Activated CD4-positive, alpha-beta T cell treated with anti-CD3 and anti-CD28 coated beads, Interleukin-2, Interleukin-6, amounts not matched to agents 100 ng/mL and 50 ng/mL, durations not matched to agents 16 hours and 8 hours (primary cell): ENCODE measurements around the gene PHYH.
"Not testable (repeated sequence)": the region's sequence is repeated elsewhere in the genome, so short reads cannot be mapped to it uniquely, and the experiment has no call there.

Experiments
- DNase-seq: peaks from one replicate; pipeline ENCODE4 v3.0.0-alpha.2; 2020

The PHYH gene

DNA sequence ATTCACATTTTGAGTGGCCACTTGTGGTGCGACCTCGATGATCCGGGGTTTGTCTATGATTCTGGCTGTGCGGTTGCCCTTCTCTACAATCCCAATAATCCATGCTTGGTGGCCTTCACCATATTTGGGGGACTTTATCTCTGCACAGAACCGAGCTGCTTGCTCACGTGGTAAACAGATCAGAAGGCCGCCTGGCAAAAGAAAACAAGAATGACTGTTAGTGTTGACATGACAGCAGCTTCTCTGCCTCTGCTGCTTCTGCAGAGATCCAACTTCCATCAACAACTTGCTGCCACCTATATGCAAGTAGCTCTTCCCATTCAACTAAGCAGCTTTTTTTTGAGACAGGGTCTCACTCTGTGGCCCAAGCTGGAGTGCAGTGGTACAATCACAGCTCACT, 19.3 kb upstream of the PHYH start:
- DNase-seq = no peak

DNA sequence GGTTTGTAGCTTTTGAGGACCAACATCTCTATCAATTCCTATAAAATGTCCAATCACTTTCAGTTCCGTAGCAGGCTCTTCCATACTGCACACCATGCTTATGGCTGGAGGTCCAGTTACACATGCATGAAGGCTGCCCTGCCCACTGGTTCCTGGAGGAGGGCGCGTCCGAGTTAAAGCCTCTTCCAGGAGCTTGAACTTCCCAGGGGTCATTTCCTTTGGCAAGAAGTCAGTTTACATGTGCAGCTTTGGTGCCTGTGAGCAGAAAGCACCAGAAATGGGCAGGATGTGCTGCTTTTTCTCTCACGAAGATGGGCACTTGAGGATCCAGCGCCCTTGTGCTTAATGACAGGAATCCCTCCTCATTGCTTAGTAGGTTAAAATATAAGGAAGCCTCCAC, 17.6 kb upstream of the PHYH start:
- DNase-seq = no peak

DNA sequence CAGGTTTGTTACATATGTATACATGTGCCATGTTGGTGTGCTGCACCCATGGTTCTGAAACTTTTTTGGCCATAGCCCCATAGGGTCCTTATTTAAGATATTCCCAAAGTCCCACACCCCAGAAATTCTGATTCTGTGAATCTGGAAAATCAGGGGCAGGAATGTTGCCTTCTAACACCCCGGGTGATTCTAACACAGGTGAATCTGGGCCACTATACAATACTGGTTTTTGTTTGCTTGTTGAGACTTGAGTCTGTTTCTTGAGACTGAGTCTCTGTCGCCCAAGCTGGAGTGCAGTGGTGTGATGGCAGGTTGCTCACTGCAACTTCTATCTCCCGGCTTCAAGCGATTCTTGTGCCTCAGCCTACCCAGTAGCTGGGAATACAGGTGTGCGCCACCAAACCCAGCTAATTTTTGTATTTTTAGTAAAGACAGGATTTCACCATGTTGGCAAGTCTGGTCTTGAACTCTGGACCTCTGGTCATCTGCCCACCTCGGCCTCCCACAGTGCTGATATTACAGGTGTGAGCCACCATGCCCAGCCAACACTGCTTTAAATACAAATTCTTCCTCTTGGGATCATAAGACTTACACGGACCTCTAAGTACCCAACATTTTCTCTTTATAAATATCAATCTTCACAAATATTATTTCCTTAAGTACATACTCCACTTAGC, 16.9 kb upstream of the PHYH start:
- no peak for DNase-seq

DNA sequence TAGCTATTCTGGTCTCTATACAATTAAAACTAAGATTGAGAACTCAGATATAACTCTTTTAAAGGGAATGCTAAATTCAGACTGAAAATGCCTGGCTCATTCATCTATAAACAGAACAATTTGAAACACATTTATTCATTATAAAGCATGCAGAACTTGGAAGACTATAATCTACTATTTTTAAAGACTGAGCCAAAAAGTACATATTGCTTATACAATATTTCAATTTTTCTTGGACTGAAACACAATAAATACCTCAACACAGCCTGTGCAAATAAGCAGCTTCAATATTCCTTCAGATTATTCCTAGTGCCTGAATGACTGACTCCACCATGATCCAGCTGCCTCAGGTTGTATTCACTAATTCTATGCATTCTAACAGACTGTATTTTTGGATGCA, 15.5 kb upstream of the PHYH start:
- no peak for DNase-seq

DNA sequence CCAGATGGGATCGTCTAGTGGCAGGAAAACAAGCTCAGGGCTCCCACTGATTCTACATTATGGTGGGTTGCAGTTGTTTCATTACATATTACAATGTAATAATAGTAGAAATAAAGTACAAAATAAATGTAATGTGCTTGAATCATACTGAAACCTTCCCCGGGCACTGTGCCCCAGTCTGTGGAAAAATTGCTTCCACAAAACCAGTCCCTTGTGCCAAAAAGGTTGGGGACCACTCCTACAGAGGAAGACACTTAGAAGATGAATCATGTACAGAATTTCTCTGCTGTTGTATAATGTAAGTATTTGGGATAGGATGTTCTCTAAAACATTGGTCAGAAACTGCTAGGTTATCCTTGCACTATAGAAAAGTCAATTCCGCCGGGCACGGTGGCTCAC, 11.3 kb upstream of the PHYH start:
- DNase-seq = no peak

DNA sequence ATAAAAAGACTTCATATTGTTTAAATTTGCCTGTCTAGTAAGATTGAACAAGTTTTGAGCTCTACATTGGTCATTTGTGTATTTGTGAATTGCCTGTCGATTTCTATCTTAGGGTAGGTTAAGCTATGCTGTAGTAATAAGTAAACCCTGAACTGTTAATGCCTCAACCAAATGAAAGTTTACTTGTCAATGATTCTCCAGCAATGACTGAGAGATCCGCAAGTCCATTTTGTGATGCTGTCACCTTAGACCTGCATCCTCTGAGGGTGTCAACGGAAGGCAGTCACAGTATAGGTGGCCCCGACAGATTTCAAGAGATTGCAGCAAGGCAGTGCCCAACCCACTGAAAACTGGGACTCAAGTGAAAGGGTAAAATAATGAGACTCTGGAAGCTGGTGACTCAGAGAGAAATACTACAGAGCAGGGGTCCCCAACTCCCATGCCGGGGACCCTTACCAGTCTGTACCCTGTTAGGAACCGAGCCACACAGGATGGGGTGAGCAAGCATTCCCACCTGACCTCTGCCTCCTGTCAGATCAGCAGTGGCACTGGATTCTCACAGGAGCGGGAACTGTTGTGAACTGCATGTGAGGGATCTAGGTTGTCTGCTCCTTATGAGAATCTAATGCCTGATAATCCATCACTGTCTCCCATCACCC, 10.8 kb upstream of the PHYH start:
- DNase-seq = no peak

DNA sequence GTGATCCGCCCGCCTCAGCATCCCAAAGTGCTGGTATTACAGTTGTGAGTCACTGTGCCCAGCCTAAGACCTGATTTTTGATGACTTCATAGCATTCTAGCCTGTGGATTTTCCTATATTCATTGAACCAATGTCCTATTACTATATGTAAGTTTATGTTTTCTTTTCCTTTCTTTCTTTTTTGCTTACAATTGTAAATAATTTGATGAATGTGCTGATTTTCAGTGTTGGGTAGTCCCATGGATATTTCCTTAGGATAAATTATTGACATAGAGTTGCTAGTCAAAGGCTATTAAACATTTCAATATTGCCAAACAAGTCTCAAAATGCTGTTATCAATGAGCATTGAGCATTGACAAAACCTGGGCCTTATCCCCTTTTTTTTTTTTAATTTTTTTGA, 9.9 kb upstream of the PHYH start:
- no peak for DNase-seq

DNA sequence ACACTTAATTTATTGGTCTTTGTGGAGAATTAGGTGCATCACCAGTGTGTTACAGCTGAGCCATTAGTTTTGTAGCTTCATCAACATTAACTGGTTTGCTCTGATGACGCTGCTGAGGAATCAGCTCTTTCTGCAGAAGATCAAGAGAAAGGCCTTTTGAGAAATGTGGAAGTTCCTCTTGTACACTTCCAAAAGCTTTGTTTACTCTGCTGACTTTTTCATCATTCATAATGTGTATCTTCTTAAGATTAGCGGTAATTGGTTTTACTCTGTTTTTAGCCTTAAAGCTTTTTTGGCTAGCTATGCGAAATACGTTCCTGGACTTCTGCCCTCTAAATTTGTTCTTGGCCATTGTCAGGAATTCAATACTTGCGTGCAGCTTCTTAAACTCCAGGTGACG, 8.2 kb upstream of the PHYH start:
- no peak for DNase-seq

DNA sequence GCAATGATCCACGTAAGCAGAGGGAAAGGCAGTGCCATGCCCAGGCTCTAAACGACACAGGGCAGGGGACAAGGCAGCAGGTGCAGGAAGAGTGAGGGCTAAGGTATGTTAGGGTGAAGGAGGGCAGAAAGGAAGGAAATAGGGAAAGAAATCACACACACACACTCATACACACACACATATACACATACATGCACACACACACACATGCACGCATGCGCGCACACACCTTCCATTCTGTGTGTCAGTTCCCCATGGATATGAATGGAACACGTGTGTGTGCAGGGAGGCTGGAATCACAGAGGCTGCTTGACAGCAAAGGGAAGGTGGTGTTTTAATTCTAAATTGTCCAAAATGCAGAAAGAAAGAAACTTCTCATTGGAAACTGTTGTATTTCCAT, 6.2 kb upstream of the PHYH start:
- DNase-seq = no peak

DNA sequence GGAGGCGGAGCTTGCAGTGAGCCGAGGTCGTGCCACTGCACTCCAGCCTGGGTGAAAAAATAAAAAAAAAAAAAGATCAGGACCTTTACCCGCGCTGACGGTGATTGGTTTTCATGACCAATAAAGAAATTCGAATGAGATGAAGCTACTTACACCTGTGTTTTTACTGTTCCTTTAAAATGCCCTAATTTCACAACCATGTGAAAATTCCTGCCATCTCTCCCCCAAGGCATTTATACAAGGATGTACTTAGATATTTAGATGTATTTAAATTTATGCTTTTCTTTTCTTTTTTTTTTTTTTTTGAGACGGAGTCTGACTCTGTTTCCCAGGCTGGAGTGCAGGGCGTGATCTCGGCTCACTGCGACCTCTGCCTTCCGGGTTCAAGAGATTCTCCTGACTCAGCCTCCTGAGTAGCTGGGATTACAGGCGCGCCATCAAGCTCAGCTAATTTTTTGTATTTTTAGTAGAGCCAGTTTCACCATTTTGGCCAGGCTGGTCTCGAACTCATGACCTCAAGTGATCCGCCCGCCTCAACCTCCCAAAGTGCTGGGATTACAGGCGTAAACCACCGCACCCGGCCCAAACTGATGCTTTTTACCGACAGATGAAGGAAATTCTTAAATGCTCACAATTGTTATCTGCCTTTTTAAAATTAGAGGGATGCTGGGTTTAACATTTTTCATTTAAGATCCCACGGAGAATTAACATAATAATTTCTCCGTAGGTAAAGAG, 3.1 kb upstream of the PHYH start:
- DNase-seq = no peak

DNA sequence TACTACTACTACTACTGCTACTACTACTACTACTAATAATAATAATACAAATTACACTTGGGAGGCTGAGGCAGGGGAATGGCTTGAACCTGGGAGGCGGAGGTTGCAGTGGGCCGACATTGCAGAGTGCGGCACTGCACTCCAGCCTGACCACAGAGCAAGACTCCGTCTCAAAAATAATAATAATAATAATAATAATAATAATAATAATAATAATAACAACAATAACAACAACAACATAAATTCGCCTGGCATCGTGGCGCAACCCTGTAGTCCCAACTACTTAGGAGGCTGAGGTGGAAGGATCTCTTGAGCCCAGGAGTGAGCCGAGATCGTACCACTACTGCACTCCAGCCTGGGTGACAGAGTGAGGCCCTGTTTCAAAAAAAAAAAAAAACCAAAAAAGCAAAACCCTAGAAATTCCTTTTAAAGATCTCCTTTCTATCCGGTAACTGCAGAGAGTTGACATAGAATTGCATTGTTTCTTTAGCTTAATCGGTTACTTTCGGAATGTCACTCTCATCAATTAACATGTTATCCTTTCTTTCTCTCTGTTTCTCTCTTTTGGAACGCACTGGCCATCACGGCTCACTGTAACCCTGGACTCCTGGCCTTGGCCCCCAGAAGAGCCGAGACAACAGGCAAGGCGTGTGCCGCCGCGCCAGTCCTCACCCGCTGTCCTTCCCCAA, 972 bp downstream of the PHYH start:
- DNase-seq = no peak

DNA sequence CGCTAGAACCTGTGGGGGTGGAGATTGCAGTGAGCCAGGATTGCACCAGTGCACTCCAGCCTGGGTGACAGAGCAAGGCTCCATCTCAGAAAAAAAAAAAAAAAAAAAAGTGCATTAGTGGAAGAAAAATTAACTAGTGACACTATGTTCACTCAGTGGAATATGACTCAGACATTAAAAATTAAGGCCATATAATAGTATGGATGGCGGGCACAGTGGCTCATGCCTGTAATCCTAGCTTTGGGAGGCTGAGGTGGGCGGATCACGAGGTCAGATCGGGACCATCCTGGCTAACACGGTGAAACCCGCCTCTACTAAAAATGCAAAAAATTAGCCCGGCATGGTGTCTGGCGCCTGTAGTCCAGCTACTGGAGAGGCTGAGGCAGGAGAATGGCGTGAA, 3.4 kb downstream of the PHYH start:
- no peak for DNase-seq

DNA sequence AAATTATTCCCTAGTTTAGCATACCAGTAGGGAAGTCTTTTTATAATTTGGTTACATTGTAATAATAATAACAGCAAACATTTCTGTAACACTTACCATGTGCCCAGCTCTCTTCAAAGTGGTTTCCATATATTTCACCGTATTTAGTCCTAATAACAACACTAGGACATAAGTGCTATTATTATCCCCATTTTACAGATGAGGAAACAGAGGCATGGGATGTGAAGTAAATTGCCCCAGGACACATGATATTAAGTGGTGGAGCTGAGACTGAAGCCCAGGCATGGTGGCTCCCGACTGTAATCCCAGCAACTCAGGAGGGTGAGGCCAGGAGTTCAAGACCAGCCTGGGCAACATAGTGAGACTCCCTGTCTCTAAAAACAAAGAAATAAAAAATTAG, 5.1 kb downstream of the PHYH start:
- no peak for DNase-seq

DNA sequence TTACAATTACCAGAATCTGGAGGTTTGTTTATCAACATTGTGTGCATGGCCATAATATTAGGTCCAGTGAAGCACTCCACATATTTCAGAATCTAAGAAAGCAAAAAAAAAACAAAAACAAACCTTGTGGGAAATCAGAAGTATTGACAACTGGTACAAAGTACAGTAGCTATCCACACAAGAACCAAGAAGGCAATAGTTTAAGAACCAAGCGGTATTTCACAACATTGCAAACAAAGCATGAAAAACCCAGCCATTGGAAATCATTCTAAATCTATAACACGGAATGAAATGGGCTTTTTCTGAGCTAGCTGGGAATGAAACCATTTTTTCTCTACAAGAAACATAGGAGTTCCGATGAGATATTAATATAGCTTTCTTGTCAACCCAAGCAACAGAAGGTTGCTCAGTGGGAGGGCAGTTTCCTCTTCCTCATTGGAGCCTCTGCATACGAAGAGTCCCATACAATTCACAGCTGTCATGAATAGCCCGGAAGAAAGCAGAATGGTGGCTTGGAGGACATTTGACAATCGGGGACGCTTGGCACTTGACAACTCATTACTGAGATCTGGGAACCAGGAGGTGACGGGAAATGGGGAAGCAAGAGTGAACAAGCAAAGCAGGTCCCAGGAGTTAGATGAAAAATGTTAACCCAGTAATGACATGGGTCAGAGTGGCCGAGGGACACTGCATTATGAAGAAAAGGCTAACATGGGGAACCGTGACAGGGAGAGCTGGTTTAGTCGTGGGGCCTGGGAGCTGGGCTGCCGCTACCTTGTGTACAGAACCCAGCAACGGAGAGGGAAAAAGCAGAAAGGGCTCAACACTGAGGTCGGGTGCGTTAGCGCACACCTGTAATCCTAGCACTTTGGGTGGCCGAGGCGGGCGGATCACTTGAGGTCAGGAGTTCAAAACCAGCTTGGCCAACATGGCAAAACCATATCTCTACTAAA, 7.8 kb downstream of the PHYH start:
- no peak for DNase-seq

DNA sequence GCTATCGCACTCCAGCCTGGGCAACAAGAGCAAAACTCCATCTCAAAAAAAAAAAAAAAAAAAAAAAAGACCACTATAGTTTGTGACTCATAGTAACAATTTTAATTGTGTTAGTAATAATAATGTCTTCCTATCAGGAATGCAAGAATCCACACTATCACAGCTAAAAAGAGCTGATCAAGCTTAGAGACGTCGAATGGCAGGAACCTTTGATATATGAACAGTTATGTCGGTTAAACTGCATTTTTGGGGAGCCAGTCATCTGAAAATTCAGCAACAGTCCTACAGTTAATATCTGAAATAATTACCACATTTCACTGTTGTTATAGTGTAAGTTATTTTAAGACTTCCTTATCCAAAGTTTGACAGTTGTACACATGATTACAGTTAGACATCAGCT, 8.8 kb downstream of the PHYH start:
- DNase-seq = no peak

DNA sequence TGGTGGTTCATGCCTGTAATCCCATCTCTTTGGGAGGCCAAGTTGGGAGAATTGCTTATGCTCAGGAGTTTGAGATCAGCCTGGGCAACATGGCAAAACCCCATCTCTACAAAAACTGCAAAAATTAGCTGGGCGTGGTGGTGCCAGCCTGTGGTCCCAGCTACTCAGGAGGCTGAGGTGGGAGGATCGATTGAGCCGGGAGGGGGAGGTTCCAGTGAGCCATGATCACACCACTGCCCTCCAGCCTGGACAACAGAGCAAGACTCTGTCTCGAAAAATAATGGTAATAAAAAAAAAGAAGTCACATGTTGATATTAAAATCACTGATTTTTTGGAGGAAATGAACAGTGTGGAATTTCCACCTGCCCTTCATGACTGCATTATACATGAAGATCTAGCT, 15.8 kb downstream of the PHYH start:
- DNase-seq = no peak

DNA sequence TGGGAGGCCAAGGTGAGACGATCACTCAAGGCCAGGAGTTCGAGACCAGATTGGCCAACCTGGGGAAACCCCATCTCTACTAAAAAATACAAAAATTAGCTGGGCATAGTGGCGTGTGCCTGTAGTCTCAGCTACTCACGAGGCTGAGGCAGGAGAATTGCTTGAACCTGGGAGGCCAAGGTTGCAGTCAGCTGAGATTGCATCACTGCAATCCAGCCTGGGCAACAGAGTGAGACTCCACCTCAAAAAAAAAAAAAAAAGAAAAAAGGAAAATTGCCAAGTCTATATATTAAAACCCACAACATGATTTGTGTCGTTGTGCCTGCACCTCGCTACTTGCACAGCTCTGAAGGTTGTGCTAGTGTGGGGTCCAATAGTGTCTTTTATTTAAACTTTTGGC, 17.5 kb downstream of the PHYH start:
- not testable (repeated sequence) for DNase-seq

DNA sequence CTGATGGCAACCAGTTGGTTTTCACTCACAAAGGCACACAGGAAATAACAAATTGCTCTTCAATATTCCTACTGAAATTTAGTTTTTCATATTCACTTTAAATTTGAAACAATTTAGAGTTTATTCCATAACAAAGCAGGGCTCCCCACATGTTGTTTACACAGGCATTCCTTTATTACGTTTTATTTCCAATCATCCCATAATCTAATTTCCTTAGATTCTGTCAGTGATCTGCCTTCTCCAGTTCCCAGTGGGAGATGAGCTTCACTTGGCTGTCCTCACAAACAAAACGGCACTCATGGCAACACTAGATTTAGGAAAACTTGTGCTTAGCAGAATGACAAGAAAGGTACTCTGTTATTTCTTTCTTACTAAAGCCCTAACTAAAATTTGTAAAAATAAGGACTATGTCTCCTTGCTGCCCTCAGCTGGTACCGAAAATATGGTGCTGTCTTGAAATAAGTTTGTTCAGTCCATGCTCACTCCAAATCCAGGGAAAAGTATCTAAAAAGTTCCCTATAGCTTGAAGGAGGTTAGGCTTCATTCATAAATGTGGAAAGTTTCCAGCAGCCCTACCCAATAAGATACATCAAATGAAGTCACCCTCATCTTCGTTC, 23.0 kb downstream of the PHYH start:
- no peak for DNase-seq

DNA sequence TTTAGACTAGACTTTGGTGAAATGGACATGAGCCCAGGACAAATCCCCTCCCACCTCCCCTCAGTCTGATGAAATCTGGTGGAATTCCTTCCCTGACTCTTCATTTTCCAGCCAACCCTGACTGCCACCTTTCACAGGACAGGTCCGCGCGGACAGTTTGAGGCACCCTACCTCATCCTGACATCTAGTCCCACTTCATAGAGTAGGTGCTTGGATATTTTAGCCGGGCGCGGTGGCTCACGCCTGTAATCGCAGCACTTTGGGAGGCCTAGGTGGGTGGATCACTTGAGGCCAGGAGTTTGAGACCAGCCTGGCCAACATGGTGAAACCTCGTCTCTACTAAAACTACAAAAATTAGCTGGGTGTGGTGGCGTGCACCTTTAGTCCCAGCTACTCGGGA, 23.7 kb downstream of the PHYH start:
- DNase-seq = not testable (repeated sequence)

DNA sequence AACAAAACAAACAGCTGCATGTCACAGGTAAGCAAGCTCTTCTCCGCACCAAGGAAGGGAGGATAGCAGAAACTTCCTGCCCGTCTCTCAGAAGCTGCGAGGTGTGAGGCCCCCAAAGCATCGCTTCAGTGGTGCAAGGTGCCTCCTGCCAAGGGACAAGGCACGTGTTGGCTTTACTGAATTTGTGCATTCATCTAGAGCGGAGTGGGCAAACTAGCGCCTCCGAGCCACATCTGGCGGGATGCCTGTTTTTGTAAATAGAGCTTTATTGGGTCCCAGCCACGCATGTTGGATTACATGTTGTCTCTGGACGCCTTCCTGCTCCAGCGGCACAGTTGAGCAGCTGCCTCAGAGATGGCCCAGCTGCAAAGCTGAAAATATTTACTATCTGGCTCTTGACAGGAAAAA, 27.7 kb downstream of the PHYH start:
- DNase-seq = no peak

DNA sequence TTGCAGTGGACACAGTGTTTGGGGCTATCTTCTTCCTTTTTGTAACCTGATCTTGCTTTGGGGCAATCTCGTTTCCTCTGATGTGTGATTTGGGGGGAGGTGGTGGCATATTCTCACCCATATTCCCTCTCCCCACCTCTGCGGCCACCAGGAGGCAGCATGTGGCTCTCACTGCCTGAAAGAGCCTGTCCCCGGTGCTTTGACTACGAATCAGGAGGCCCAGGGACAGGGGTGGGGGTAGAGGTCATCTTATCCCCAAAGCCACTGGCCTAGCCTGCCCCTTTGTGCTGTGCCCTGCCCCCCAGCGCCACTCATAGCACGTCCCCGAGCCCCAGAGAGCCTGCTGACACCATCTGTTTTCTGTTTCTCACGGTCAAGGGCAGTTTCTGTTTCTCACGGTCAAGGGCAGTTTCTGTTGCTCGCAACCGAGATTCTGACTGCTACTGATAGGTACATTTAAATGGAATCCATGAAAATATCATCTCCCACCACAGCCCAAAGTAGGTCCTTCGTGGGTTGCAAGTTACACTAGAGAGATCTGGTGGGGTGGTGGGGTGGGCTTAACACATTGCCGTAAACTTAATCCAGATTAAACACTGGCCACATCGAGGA, 28.2 kb downstream of the PHYH start:
- peak; percentile 57 for DNase-seq
